ENCODE results near the gene STAT2. TPM values are rescaled to one million over a fixed set of nuclear protein-coding genes. Genes with fewer than 3 reads are reported as not detected.

The STAT2 gene
- total RNA-seq, 6 donors from 2014 or later: 96.1 to 553 (median 178) TPM

DNA sequence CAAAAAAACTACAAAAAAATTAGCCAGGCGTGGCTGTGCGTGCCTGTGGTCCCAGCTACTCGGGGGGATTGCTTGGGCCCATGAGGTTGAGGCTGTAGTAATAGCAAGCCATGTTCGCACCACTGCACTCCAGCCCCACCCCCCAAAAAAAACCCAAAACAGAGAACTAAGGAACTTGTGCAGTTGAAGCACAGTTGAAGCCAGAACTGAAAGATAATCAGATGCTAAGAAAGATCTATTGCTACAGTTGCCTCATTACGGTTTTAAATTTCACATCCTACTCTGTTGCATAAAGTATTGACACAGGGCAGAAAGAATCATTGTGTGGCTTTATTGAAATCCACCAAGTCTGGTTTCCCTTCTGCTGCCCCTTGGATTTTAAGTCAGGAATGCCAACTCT lies 63.6 kb downstream of the STAT2 start:
- WGBS, 2 donors: 53 to 70% methylated on average over 4 to 5 of the region's 5 CpGs
- H3K9me3 ChIP-seq: no peaks in the 10 kb centered on the region
- H3K4me3 ChIP-seq: no peak overlapping the region
- H3K27me3 ChIP-seq: no peaks in the 10 kb centered on the region
- no peak overlapping the region for H3K27ac ChIP-seq
- TF ChIP-seq EP300 (IDR thresholded peaks at IDR 0.05): no peak
- TF ChIP-seq, protein P1, sequence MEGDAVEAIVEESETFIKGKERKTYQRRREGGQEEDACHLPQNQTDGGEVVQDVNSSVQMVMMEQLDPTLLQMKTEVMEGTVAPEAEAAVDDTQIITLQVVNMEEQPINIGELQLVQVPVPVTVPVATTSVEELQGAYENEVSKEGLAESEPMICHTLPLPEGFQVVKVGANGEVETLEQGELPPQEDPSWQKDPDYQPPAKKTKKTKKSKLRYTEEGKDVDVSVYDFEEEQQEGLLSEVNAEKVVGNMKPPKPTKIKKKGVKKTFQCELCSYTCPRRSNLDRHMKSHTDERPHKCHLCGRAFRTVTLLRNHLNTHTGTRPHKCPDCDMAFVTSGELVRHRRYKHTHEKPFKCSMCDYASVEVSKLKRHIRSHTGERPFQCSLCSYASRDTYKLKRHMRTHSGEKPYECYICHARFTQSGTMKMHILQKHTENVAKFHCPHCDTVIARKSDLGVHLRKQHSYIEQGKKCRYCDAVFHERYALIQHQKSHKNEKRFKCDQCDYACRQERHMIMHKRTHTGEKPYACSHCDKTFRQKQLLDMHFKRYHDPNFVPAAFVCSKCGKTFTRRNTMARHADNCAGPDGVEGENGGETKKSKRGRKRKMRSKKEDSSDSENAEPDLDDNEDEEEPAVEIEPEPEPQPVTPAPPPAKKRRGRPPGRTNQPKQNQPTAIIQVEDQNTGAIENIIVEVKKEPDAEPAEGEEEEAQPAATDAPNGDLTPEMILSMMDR (IDR thresholded peaks at IDR 0.05): no peak
- no peak for TF ChIP-seq POLR2A (IDR thresholded peaks at IDR 0.05)
- no peak for TF ChIP-seq POLR2AphosphoS5 (IDR thresholded peaks at IDR 0.05)
- H3K36me3 ChIP-seq: peaks cover 0 to 29% (median 2%) of the 10 kb centered on the region in 4 donors
- peaks cover 46 to 66% (median 49%) of the 10 kb centered on the region in 4 donors for H3K4me1 ChIP-seq
- no peak for ATAC-seq (ENCODE audit: low FRiP score in 2 of 2)
- DNase-seq: no peak

DNA sequence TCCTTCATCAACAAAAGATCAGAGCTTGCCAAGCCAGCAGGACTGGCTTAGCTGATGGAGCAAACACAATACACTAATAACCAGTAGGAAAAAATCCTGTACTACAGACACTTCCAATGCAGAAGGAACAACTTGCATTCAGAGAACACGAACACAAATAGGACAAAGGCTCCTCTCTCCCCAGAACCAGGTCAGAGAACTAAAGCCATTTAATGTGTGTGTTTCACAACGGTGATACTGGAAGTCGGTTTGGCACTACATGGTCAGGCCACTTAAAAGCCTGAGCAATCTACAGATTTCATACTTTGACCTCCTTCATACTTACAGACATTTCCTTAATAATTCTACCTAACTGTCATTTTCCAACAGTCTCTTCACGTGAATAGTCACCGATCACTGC lies 66.1 kb downstream of the STAT2 start:
- no peaks in the 10 kb centered on the region for H3K9me3 ChIP-seq
- no peak overlapping the region for H3K4me3 ChIP-seq
- H3K27ac ChIP-seq: no peak overlapping the region
- TF ChIP-seq, protein P1 (IDR thresholded peaks at IDR 0.05): no peak
- no peak for TF ChIP-seq POLR2A (IDR thresholded peaks at IDR 0.05)
- no peak for TF ChIP-seq POLR2AphosphoS5 (IDR thresholded peaks at IDR 0.05)
- TF ChIP-seq EP300 (IDR thresholded peaks at IDR 0.05): no peak
- peaks cover 0 to 34% (median 5%) of the 10 kb centered on the region in 4 donors for H3K36me3 ChIP-seq
- DNase-seq (no peak), ATAC-seq (ENCODE audit: low FRiP score in 2 of 2) (no peak)
- 63 to 82% methylated on average over 5 of the region's 5 CpGs for whole genome bisulfite sequencing, 2 donors
- no peaks in the 10 kb centered on the region for H3K27me3 ChIP-seq
- H3K4me1 ChIP-seq: peaks cover 40 to 70% (median 41%) of the 10 kb centered on the region in 4 donors

Small RNA genes lying within 50 kb of the gene (small RNA-seq; reads per million reads assigned to genes)
- gene RNU7-40P: 0 reads per million in 4 donors

Other genes with a start within 250 kb of the STAT2 start
- gene RPL41, start 243.5 kb downstream of the STAT2 start, total RNA-seq: 1,000 to 10,000 TPM; 1,377 to 3,349 (median 3,110) TPM
- 10 to 100 TPM in 2 of 6 donors, 1 to 10 TPM in 4; 2.1 to 22.0 (median 6.4) TPM for gene ZC3H10, start 241.8 kb downstream of the STAT2 start, total RNA-seq
- 100 to 1,000 TPM in 5 of 6 donors, 10 to 100 TPM in 1; 73.9 to 132 (median 112) TPM for gene ESYT1, start 231.8 kb downstream of the STAT2 start, total RNA-seq
- 10 to 100 TPM; 10.5 to 38.4 (median 29.1) TPM for gene MYL6B, start 207.5 kb downstream of the STAT2 start, total RNA-seq
- gene MYL6, start 201.7 kb downstream of the STAT2 start, total RNA-seq: 1,000 to 10,000 TPM in 5 of 6 donors, 100 to 1,000 TPM in 1; 665 to 1,935 (median 1,528) TPM
- 100 to 1,000 TPM in 2 of 6 donors, 10 to 100 TPM in 4; 71.4 to 258 (median 93.9) TPM for gene SMARCC2, start 170.6 kb downstream of the STAT2 start, total RNA-seq
- 10 to 100 TPM; 38.8 to 94.3 (median 62.1) TPM for gene RNF41, start 138.2 kb downstream of the STAT2 start, total RNA-seq
- gene NABP2, start 135.8 kb downstream of the STAT2 start, total RNA-seq: 10 to 100 TPM in 4 of 6 donors, 1 to 10 TPM in 2; 4.2 to 23.1 (median 17.6) TPM
- gene SLC39A5, start 130.1 kb downstream of the STAT2 start, total RNA-seq: 1 to 10 TPM in 2 of 6 donors, under 1 TPM in 1, not detected in 3; 0.37 to 1.2 (median 1.1) TPM
- gene ANKRD52, start 101.7 kb downstream of the STAT2 start, total RNA-seq: 10 to 100 TPM; 17.6 to 48.2 (median 28.8) TPM
- 10 to 100 TPM; 12.8 to 26.3 (median 17.5) TPM for gene COQ10A, start 93.2 kb downstream of the STAT2 start, total RNA-seq
- 100 to 1,000 TPM in 5 of 6 donors, 10 to 100 TPM in 1; 99.9 to 201 (median 151) TPM for gene CS, start 59.8 kb downstream of the STAT2 start, total RNA-seq
- 100 to 1,000 TPM in 1 of 6 donors, 10 to 100 TPM in 5; 50.3 to 105 (median 61.4) TPM for gene CNPY2, start 44.1 kb downstream of the STAT2 start, total RNA-seq
- 100 to 1,000 TPM in 1 of 6 donors, 10 to 100 TPM in 5; 19.5 to 227 (median 74.4) TPM for gene PAN2, start 26.1 kb downstream of the STAT2 start, total RNA-seq
- gene IL23A, start 21.2 kb downstream of the STAT2 start, total RNA-seq: 1 to 10 TPM in 1 of 6 donors, under 1 TPM in 1, not detected in 4; 0.81 to 1.1 TPM
- under 1 TPM in 1 of 6 donors, not detected in 5; 0.20 TPM for gene APOF, start 2.8 kb upstream of the STAT2 start, total RNA-seq
- 10 to 100 TPM in 2 of 6 donors, 1 to 10 TPM in 4; 5.6 to 14.7 (median 9.5) TPM for gene TIMELESS, start 89.3 kb upstream of the STAT2 start, total RNA-seq
- gene MIP, start 94.5 kb upstream of the STAT2 start, total RNA-seq: not detected
- 1 to 10 TPM; 1.8 to 3.3 (median 3.0) TPM for gene SPRYD4, start 108.5 kb upstream of the STAT2 start, total RNA-seq
- gene GLS2, start 128.1 kb upstream of the STAT2 start, total RNA-seq: 10 to 100 TPM in 1 of 6 donors, 1 to 10 TPM in 5; 2.0 to 11.6 (median 5.0) TPM
- gene RBMS2, start 161.7 kb upstream of the STAT2 start, total RNA-seq: 100 to 1,000 TPM in 1 of 6 donors, 10 to 100 TPM in 5; 43.0 to 113 (median 78.4) TPM